Astrocyte (in vitro differentiated cells and primary cell): ENCODE data around the gene CNTNAP1. TPM values are rescaled to one million over a fixed set of nuclear protein-coding genes. Genes with fewer than 3 reads are reported as not detected.

ENCODE experiments used
- DNase-seq: peaks from one replicate; pipeline ENCODE4 v3.0.0-alpha.2; 2010; ENCODE audit warnings: low read depth
- FAIRE-seq: peaks from 2 replicates; lab custom pipeline; 2011; peaks lifted over from hg19 to GRCh38; lab: Jason Lieb, UNC
- H2AFZ ChIP-seq: 2 replicates; pipeline ENCODE4 v1.6.0; 2012; ENCODE audit warnings: low read depth, low read length, inconsistent platforms
- H3K27ac ChIP-seq: 2 replicates; pipeline ENCODE4 v1.5.1; 2011; ENCODE audit warnings: low read depth, low read length, inconsistent platforms
- H3K27me3 ChIP-seq: 2 replicates; pipeline ENCODE4 v1.6.0; 2011; ENCODE audit warnings: low read length, inconsistent platforms; ENCODE audit not compliant: insufficient read depth
- H3K36me3 ChIP-seq: 2 replicates; pipeline ENCODE4 v1.5.1; 2011; ENCODE audit warnings: low read length, inconsistent platforms; ENCODE audit not compliant: insufficient read depth
- H3K4me1 ChIP-seq: 2 replicates; pipeline ENCODE4 v1.5.1; 2011; ENCODE audit warnings: low read length, inconsistent platforms; ENCODE audit not compliant: insufficient read depth
- H3K4me2 ChIP-seq: 2 replicates; pipeline ENCODE4 v1.6.0; 2012; ENCODE audit warnings: low read length, inconsistent platforms
- H3K4me3 ChIP-seq: 2 replicates; pipeline ENCODE4 v1.5.1; 2011; ENCODE audit warnings: low read depth, mild to moderate bottlenecking, low read length, inconsistent platforms; ENCODE audit not compliant: insufficient read depth
- H3K79me2 ChIP-seq: 2 replicates; pipeline ENCODE4 v1.6.0; 2012; ENCODE audit warnings: mild to moderate bottlenecking, low read length, inconsistent platforms; ENCODE audit not compliant: insufficient read depth
- H3K9ac ChIP-seq: 2 replicates; pipeline ENCODE4 v1.6.0; 2012; ENCODE audit warnings: mild to moderate bottlenecking, low read length, inconsistent platforms
- H3K9me3 ChIP-seq: 2 replicates; pipeline ENCODE4 v1.5.1; 2012; ENCODE audit warnings: low read depth, mild to moderate bottlenecking, low read length, inconsistent platforms; ENCODE audit not compliant: insufficient read depth
- H4K20me1 ChIP-seq: 2 replicates; pipeline ENCODE4 v1.6.0; 2012; ENCODE audit warnings: low read length, inconsistent platforms; ENCODE audit not compliant: insufficient read depth
- H3K27ac Mint-ChIP-seq: one replicate; pipeline ENCODE4 v1.8.0; 2021; ENCODE audit warnings: mild to moderate bottlenecking, mixed read lengths; ENCODE audit not compliant: unreplicated experiment
- H3K27me3 Mint-ChIP-seq: one replicate; pipeline ENCODE4 v1.8.0; 2021; ENCODE audit warnings: low read depth, mixed read lengths; ENCODE audit not compliant: unreplicated experiment
- H3K36me3 Mint-ChIP-seq: one replicate; pipeline ENCODE4 v1.8.0; 2021; ENCODE audit warnings: low read depth, mixed read lengths; ENCODE audit not compliant: unreplicated experiment
- H3K4me1 Mint-ChIP-seq: one replicate; pipeline ENCODE4 v1.8.0; 2021; ENCODE audit warnings: low read depth, mixed read lengths; ENCODE audit not compliant: unreplicated experiment
- H3K4me3 Mint-ChIP-seq: one replicate; pipeline ENCODE4 v1.8.0; 2021; ENCODE audit warnings: mild to moderate bottlenecking, moderate library complexity, mixed read lengths; ENCODE audit not compliant: unreplicated experiment
- H3K9me3 Mint-ChIP-seq: one replicate; pipeline ENCODE4 v1.8.0; 2021; ENCODE audit warnings: mild to moderate bottlenecking, mixed read lengths; ENCODE audit not compliant: unreplicated experiment
- EZH2 ChIP-seq: IDR thresholded peaks from 2 replicates; pipeline ENCODE4 v1.6.1; 2012; ENCODE audit warnings: mild to moderate bottlenecking, low read length, inconsistent platforms; ENCODE audit not compliant: insufficient read depth
- total RNA-seq: library from RNA; stranded (reverse); gene quantifications from 2 replicates; pipeline ENCODE4 v1.2.1, GENCODE V29; 2021
- TF ChIP-seq, protein P1 (sequence below): IDR thresholded peaks from 2 replicates; pipeline ENCODE4 v1.5.1; 2011; ENCODE audit warnings: low read depth, mild to moderate bottlenecking, inconsistent platforms, low read length, moderate library complexity; ENCODE audit not compliant: insufficient read depth

The CNTNAP1 gene
- total RNA-seq, 1 donor from 2014 or later: 16.4 TPM

DNA sequence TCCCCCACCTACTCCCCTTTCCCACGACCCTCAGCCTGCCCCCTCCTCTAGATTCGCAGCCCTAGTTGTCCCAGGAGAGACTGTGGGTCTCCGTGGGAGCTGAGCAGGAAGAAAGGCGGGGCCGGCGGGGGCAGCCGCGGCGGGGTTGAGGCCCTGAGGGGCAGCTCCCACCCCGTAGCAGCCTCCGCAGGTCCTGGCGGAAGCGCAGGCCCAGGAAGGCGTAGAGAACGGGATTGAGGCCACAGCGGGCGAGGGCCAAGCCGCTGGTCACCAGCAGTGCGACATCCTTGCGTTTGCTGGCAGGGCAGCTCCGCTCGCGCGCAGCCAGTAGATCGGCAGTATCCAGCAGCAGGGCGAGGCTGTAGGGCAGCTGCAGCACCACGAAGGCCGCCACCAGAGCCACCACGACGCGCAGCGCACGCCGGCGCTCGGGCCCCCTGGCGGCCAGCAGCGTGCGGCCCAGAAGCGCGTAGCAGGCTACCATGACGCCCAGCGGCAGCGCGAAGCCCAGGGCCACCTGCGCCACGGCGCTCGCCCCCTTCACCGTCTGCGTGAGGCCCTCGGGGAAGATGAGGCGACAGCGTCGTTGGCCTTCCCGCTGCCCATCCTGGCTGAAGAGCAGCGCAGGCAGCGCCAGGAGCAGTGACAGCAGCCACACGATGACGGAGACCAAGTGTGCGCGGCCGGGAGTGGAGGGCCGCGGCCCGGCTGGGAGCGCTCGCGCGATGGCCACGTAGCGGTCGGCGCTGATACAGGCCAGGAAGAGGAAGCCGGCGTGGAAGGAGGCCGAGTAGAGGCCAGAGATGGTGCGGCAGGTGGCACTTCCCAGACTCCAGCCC lies 2.6 kb upstream of the CNTNAP1 start:
- Histone ChIP-seq H3K4me1 (peaks cover 52% of the 10 kb centered on the region), H3K4me3 (no peak overlapping the region), H3K9me3 (no peaks in the 10 kb centered on the region), H3K79me2 (peaks cover 17% of the 10 kb centered on the region), H2AFZ (peak overlapping the region; percentile 85), H3K4me2 (peak overlapping the region; percentile 87), H3K27me3 (peaks cover 7% of the 10 kb centered on the region), H3K36me3 (no peaks in the 10 kb centered on the region), H4K20me1 (peaks cover 19% of the 10 kb centered on the region), H3K27ac (peak overlapping the region; percentile 31), H3K9ac (peak overlapping the region; percentile 57)
- FAIRE-seq: no peak
- Mint-ChIP-seq H3K27ac (peak overlapping the region; percentile 72), H3K9me3 (no peaks in the 10 kb centered on the region), H3K4me3 (peak overlapping the region; percentile 60), H3K27me3 (no peaks in the 10 kb centered on the region), H3K4me1 (peaks cover 15% of the 10 kb centered on the region), H3K36me3 (peaks cover 1% of the 10 kb centered on the region)
- peak; percentile 65 for DNase-seq
- peak; percentile 29 for TF ChIP-seq EZH2
- TF ChIP-seq, protein P1, sequence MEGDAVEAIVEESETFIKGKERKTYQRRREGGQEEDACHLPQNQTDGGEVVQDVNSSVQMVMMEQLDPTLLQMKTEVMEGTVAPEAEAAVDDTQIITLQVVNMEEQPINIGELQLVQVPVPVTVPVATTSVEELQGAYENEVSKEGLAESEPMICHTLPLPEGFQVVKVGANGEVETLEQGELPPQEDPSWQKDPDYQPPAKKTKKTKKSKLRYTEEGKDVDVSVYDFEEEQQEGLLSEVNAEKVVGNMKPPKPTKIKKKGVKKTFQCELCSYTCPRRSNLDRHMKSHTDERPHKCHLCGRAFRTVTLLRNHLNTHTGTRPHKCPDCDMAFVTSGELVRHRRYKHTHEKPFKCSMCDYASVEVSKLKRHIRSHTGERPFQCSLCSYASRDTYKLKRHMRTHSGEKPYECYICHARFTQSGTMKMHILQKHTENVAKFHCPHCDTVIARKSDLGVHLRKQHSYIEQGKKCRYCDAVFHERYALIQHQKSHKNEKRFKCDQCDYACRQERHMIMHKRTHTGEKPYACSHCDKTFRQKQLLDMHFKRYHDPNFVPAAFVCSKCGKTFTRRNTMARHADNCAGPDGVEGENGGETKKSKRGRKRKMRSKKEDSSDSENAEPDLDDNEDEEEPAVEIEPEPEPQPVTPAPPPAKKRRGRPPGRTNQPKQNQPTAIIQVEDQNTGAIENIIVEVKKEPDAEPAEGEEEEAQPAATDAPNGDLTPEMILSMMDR: peak; percentile 33

DNA sequence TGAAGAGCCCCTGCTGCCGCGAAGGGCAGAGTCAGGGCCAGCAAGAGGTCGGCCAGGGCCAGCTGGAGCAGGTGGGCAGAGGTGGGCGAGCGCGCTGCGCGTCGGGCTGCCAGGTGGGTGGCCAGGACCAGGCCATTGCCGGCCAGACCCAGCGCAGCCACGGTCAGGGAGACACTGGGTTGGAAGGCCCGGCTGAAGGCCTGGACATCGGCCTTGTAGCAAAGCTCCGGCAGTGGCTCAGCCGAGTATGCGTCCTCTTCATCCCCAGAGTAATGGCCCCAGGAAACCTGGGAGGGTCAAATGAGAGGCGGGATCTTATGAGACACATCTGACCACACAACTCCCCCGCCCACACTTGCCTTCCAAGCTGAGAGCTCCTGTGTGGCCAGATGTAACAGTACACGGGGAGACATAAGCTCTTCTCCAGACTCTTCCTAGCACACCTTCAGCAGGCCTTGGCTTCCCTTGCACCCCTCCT lies 2.0 kb upstream of the CNTNAP1 start:
- no peak overlapping the region for H3K4me3 ChIP-seq
- H3K4me2 ChIP-seq: peak overlapping the region; percentile 87
- peaks cover 48% of the 10 kb centered on the region for H3K4me1 ChIP-seq
- H3K4me1 Mint-ChIP-seq: peaks cover 15% of the 10 kb centered on the region
- FAIRE-seq (no peak), DNase-seq (no peak)
- no peak overlapping the region for H3K27ac ChIP-seq
- no peaks in the 10 kb centered on the region for H3K27me3 Mint-ChIP-seq
- peak overlapping the region; percentile 88 for H3K27ac Mint-ChIP-seq
- H4K20me1 ChIP-seq: peaks cover 14% of the 10 kb centered on the region
- peaks cover 1% of the 10 kb centered on the region for H3K36me3 Mint-ChIP-seq
- TF ChIP-seq EZH2: peak; percentile 24
- TF ChIP-seq, protein P1: no peak
- H3K9me3 Mint-ChIP-seq: no peaks in the 10 kb centered on the region
- H3K9ac ChIP-seq: peak overlapping the region; percentile 57
- peak overlapping the region; percentile 36 for H3K4me3 Mint-ChIP-seq
- H3K9me3 ChIP-seq: peaks cover 5% of the 10 kb centered on the region
- peaks cover 11% of the 10 kb centered on the region for H3K27me3 ChIP-seq
- no peaks in the 10 kb centered on the region for H3K36me3 ChIP-seq
- peak overlapping the region; percentile 85 for H2AFZ ChIP-seq
- H3K79me2 ChIP-seq: peaks cover 12% of the 10 kb centered on the region
